GM19099 (cell line): Measurements from ENCODE around the gene KDELR1.

ENCODE experiments used
- POLR2A ChIP-seq: IDR thresholded peaks from 3 replicates; pipeline ENCODE4 v1.6.1; 2011; ENCODE audit warnings: low read depth; ENCODE audit not compliant: insufficient read length; ENCODE audit errors: extremely low read depth

KDELR1 gene

GRCh38 chr19:48401287-48401686 is 9.9 kb upstream of the KDELR1 start:
- TF ChIP-seq POLR2A: no peak

GRCh38 chr19:48400018-48400742 is 8.8 kb upstream of the KDELR1 start:
- no peak for TF ChIP-seq POLR2A

GRCh38 chr19:48398375-48399235 is 7.3 kb upstream of the KDELR1 start:
- peak; percentile 73 for TF ChIP-seq POLR2A

GRCh38 chr19:48398102-48398374 is 6.7 kb upstream of the KDELR1 start:
- no peak for TF ChIP-seq POLR2A

GRCh38 chr19:48397263-48398101 is 6.1 kb upstream of the KDELR1 start:
- no peak for TF ChIP-seq POLR2A

GRCh38 chr19:48396824-48397176 is 5.4 kb upstream of the KDELR1 start:
- no peak for TF ChIP-seq POLR2A

GRCh38 chr19:48396016-48396823 is 4.9 kb upstream of the KDELR1 start:
- no peak for TF ChIP-seq POLR2A

- no peak for TF ChIP-seq POLR2A
Observed at GRCh38 chr19:48395499-48395898, 4.1 kb upstream of the KDELR1 start.

GRCh38 chr19:48395170-48395455 is 3.8 kb upstream of the KDELR1 start:
- no peak for TF ChIP-seq POLR2A

GRCh38 chr19:48394331-48395169 is 3.2 kb upstream of the KDELR1 start:
- no peak for TF ChIP-seq POLR2A

GRCh38 chr19:48393559-48394330 is 2.4 kb upstream of the KDELR1 start, which contains the start of gene GRIN2D:
Gene GRIN2D, plus strand, starts transcription at chr19:48393668. Its CDS starts 4,725 bp downstream, at chr19:48398393.
- no peak for TF ChIP-seq POLR2A

- no peak for TF ChIP-seq POLR2A
Observed at GRCh38 chr19:48392860-48393558, 1.7 kb upstream of the KDELR1 start.

GRCh38 chr19:48390188-48391099 is 907 bp downstream of the KDELR1 start:
- TF ChIP-seq POLR2A: no peak
